ENCODE data around the gene DNAH7.
A peak's percentile ranks its signal among the peaks of the same experiment; 100 is the strongest.
"Not testable (repeated sequence)": the region's sequence is repeated elsewhere in the genome, so short reads cannot be mapped to it uniquely, and the experiment has no call there.

DNAH7 gene

GRCh38 chr2:196068271-196069209, at the start of gene DNAH7:
Gene DNAH7 (minus strand): TSS chr2:196068837. CDS start chr2:196068711, 126 bp downstream.
- peak; percentile 62 for DNase-seq

- no peak for DNase-seq
These were observed 48.6 kb upstream of the DNAH7 start for GRCh38 chr2:196117214-196117705.

- DNase-seq: no peak
These were observed 44.7 kb upstream of the DNAH7 start for GRCh38 chr2:196113061-196113974.

DNA sequence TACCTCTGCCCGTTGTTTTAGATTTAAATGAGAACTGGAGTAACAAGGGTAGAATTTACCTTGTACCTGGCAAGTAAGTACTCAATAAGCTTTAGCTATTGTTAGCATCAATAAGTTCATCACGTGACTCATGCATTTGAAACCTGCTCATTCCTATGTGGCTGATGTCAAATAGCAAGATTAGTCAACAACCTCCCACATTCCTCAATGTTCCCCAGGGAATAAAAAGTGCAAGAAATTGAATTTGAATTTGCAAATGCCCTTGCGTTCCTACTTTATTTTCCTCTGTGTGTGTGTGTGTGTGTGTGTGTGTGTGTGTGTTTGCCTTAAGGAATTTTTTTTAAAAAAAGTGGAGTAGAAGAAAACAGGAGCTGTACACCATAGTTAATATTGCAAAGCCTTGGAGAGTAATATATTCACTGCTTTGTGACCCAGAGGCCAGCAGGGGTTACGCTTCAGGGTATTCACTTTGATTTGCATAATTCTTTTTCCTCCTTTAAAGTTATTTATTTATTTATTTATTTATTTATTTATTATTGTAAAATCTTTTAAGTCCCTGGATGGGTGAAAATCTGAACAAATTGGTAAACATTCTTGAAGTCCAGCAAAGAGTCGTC, 43.9 kb upstream of the DNAH7 start:
- DNase-seq: no peak

DNA sequence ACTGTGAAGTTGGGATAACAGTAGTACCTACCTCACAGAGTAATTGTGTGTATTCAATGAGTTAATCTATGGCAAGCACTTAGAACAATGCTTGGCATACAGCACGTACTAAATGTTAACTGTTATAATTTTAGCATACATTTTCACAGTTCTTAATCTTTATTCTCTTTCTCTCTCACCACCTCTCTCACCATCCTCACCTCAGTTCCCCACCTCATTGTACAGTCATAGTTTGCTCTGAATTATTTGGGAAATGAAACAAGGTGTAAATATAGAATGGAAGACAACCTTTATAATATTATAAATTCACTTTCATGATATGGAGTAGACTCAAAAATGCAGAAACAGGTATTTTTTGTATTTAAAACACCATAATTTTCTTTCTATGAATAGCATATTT, 40.0 kb upstream of the DNAH7 start:
- no peak for DNase-seq

- no peak for DNase-seq
These were observed 37.3 kb upstream of the DNAH7 start for GRCh38 chr2:196105951-196106350.

GRCh38 chr2:196104066-196104465, 35.4 kb upstream of the DNAH7 start:
- DNase-seq: no peak

DNA sequence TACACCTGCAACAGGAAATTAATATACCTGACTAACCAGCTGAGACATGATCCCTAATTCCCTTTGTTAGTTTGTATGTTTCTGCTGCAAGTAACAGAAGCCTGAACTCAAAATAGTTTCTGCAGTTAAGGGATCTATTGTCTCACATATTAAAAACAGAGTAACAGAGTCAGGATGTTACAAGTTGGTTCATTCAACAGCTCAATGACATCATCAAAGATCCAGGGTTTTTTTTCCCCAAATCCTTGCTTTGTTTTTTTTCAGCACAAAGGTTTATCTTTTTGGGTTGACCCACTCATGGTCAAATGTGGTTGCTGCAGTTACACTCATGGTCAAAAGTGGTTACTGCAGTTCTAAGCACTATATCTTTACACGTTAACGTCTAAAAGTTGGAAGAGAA, 35.0 kb upstream of the DNAH7 start:
- DNase-seq: no peak

DNA sequence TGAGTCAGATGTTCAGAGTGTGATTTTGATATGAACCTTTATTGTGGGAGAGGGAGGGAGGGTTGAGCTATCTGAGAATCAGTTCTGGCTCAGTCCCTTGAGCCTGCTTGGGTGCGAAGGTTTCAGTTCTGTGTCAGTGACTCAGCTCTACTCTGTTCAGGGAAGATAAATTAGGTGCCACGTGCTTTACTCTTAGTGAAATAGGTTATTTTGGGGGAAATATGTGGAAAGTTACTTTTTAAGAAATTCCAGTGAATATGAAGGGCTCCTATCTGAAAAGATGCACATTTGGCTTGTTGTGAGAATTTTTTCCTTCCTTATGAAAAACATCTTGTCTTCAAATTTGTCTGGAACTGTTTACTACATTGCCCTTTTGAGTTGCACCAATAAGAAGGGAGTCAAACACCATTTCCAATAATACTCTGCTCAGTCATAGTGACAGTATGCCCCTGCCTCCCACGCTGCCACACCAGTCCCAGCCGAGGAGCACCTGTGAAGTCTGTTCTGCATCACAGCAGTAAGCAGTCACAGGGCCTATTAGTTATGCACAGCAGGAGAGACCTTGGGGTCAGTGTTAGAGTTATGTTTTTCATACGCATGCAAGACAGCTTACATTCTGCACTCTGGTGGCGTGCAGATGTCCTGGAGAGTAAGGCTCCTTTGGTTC, 32.8 kb upstream of the DNAH7 start:
- no peak for DNase-seq

GRCh38 chr2:196099916-196100315, 31.3 kb upstream of the DNAH7 start:
- DNase-seq: no peak

GRCh38 chr2:196097864-196098660, 29.4 kb upstream of the DNAH7 start:
- DNase-seq: no peak

DNA sequence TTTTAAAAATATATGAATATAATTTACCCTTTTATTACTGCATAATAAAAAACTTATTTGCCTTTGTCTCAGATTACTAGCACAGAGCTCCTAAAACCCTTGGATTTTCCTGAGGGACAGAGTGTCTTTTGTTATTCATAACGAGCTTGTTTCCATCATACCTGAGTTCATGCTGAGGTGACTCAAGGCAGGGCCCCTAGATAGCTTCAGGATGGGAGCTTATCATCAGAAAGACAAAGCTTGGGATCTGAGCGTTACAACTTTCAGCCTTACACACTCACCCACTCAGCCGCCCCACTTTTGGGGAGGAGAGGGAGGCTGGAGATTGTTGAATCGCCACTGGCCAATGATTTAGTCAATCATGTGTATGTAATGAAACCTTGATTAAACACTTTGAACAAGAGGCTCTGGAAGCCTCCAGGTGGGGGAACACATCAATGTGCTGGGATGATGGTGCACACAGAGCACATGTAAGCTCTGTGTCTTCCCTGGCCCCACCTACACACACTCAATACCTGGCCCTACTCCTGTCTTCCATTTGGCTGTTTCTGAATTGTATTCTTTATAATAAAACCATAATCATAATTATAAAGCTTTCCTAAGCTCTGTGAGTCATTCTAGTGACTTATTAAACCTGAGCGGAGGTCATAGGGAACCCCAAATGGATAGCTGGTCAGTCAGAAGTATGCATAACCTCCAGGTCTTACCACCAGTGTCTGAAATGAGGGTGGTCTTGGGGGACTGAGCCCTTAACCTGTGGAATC, 28.5 kb upstream of the DNAH7 start:
- DNase-seq: no peak

- DNase-seq: no peak
These were observed 27.6 kb upstream of the DNAH7 start for GRCh38 chr2:196096264-196096663.

DNA sequence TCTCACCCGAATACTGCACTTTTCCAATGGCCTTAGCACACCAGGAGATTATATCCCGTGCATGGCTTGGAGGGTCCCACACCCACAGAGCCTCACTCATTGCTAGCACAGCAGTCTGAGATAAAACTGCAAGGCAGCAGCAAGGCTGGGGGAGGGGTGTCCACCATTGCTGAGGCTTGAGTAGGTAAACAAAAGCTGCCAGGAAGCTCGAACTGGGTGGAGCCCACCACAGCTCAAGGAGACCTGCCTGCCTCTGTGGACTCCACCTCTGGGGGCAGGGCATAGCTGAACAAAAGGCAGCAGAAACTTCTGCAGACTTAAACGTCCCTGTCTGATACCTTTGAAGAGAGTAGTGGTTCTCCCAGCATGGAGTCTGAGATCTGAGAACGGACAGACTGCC, 20.8 kb upstream of the DNAH7 start:
- not testable (repeated sequence) for DNase-seq

- no peak for DNase-seq
These were observed 19.6 kb upstream of the DNAH7 start for GRCh38 chr2:196088203-196088602.

- DNase-seq: no peak
These were observed 18.1 kb upstream of the DNAH7 start for GRCh38 chr2:196086517-196087368.

- no peak for DNase-seq
These were observed 15.0 kb upstream of the DNAH7 start for GRCh38 chr2:196083601-196084000.

GRCh38 chr2:196080526-196080925, 11.9 kb upstream of the DNAH7 start:
- no peak for DNase-seq

GRCh38 chr2:196079052-196079451, 10.4 kb upstream of the DNAH7 start:
- DNase-seq: no peak

GRCh38 chr2:196077821-196078220, 9.2 kb upstream of the DNAH7 start:
- no peak for DNase-seq

All from GOT3 (cell line).